GM12878 (cell line): ENCODE results near the gene ANK2.

Experiments
- CTCF ChIP-seq, 3 experiments: IDR thresholded peaks in 2 of 3; conservative IDR thresholded peaks in 1 of 3; 2 replicates each; pipeline ENCODE4 v1.5.1; 2011; ENCODE audit warnings: low read depth in 3 of 3, low read length in 3 of 3, mild to moderate bottlenecking in 3 of 3, control low read depth in 2 of 3, moderate library complexity in 2 of 3, inconsistent platforms in 1 of 3, mixed read lengths in 1 of 3; ENCODE audit not compliant: control insufficient read depth in 2 of 3, insufficient read depth in 1 of 3; ENCODE audit errors: extremely low read depth in 1 of 3
- EGR1 ChIP-seq, 2 experiments: IDR thresholded peaks; 1 replicate in 1 of 2; 2 replicates in 1 of 2; pipeline ENCODE4 v1.6.1; 2011 to 2012; ENCODE audit warnings: low read depth in 2 of 2, low read length in 2 of 2, borderline replicate concordance in 1 of 2, mild to moderate bottlenecking in 1 of 2, moderate library complexity in 1 of 2
- SRF ChIP-seq, 2 experiments: IDR thresholded peaks; 2 replicates each; pipeline ENCODE4 v1.6.1; 2011; ENCODE audit warnings: low read depth in 2 of 2, low read length in 2 of 2, mild to moderate bottlenecking in 1 of 2, moderate library complexity in 1 of 2

GRCh38 chr4:113106108-113106507 is 56.7 kb downstream of the ANK2 start:
- TF ChIP-seq CTCF (IDR thresholded peaks at IDR 0.05 in 2 of 3, conservative IDR thresholded peaks at IDR 0.05 in 1 of 3; ENCODE audit: control insufficient read depth in 2 of 3, extremely low read depth in 1 of 3, insufficient read depth in 1 of 3, low read depth in 3 of 3, low read length in 3 of 3) (peak in 1 of 3 experiments; percentile 38; a peak in 1 of 6 replicates), EGR1 (IDR thresholded peaks at IDR 0.05; ENCODE audit: borderline replicate concordance in 1 of 2, low read depth in 2 of 2, low read length in 2 of 2) (no peak), SRF (IDR thresholded peaks at IDR 0.05; ENCODE audit: low read depth in 2 of 2, low read length in 2 of 2) (no peak)
